ENCODE data around the gene FLT1.

DNA sequence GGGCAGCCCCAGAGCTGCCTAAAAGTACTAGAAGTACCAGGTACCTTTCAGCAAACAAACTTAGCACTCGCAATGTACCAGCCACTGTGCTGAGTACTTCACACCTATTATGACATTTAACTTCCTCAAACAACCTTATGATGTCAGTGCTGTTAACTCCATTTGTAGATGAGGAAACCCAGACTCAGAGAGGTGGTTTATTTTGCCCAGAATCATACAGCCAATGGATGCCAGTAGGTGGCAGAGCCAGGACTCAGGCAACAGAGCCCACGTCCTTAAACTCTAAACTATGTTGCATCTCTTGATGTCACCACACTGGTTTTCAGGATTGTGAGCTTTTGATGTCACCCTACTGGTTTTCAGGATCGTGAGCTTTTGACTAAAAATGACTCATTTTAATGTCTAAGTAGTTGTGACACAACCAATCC, 78.9 kb downstream of the FLT1 start:
- TF ChIP-seq CTCF (IDR thresholded peaks at IDR 0.05; ENCODE audit: borderline replicate concordance, extremely low read depth, low read length, poor library complexity, severe bottlenecking) = no peak
- TF ChIP-seq EZH2 (IDR thresholded peaks at IDR 0.05; ENCODE audit: borderline replicate concordance, low read depth, low read length, severe bottlenecking) = no peak

Measured in DND-41 (cell line).